ENCODE measurements around the gene VPS37D. TPM values are rescaled to one million over a fixed set of nuclear protein-coding genes. Genes with fewer than 3 reads are reported as not detected.

The VPS37D gene
- total RNA-seq, 1 experiment from 2014 or later, result 8.3 TPM

GRCh38 chr7:73681031-73681430 lies 13.4 kb downstream of the VPS37D start:
- Histone ChIP-seq H3K4me1 (replicated peaks; ENCODE audit: insufficient read depth) (peaks cover 17% of the 10 kb centered on the region), H4K20me1 (ENCODE audit: insufficient read depth) (peaks cover 4% of the 10 kb centered on the region; the same call in 1 of the 2 replicates), H3K4me2 (peak overlapping the region; percentile 99), H3K9me3 (ENCODE audit: insufficient read depth, low read depth) (no peaks in the 10 kb centered on the region), H3F3A (ENCODE audit: insufficient read depth, low read depth) (peaks cover 9% of the 10 kb centered on the region; the same call in 1 of the 2 replicates), H3K9me2 (ENCODE audit: insufficient read depth) (no peaks in the 10 kb centered on the region), H2AFZ (no peak overlapping the region), H3K79me2 (ENCODE audit: low read depth) (peaks cover 61% of the 10 kb centered on the region), H3K4me3 (peak overlapping the region; percentile 13; the same call in 1 of the 2 replicates), H3K36me3 (ENCODE audit: low read depth) (no peaks in the 10 kb centered on the region), H3K27ac (no peak overlapping the region), H3K27me3 (ENCODE audit: insufficient read depth, low read depth) (no peaks in the 10 kb centered on the region)
- POLR2A ChIA-PET (ENCODE audit: unreplicated experiment), result no interaction called here
- intact Hi-C loops (cut with micrococcal nuclease; ENCODE audit: unreplicated experiment), result no loop called here
- DNase-seq, result no peak
- no peak for TF ChIP-seq EZH2 (IDR thresholded peaks at IDR 0.05; ENCODE audit: low read depth)
- no peak for TF ChIP-seq CTCF (conservative IDR thresholded peaks at IDR 0.05)
- no TSS peak for BruUV-seq (replicated peaks)
- CTCF ChIA-PET, result interaction anchor here (0.7 kb wide), 1 partner anchor 72 kb away, joined by 3 read pairs; no protein-coding TSS in a partner anchor

- POLR2A ChIA-PET (ENCODE audit: unreplicated experiment), result no interaction called here
- Histone ChIP-seq H3K4me2 (peak overlapping the region; percentile 99), H2AFZ (peak overlapping the region; percentile 96), H3K9me3 (ENCODE audit: insufficient read depth, low read depth) (no peaks in the 10 kb centered on the region), H3K9me2 (ENCODE audit: insufficient read depth) (no peaks in the 10 kb centered on the region), H3K4me3 (peak overlapping the region; percentile 97), H3K27ac (peak overlapping the region; percentile 46), H3K4me1 (replicated peaks; ENCODE audit: insufficient read depth) (peaks cover 17% of the 10 kb centered on the region), H3K27me3 (ENCODE audit: insufficient read depth, low read depth) (no peaks in the 10 kb centered on the region), H3F3A (ENCODE audit: insufficient read depth, low read depth) (no peaks in the 10 kb centered on the region), H3K36me3 (ENCODE audit: low read depth) (no peaks in the 10 kb centered on the region), H4K20me1 (ENCODE audit: insufficient read depth) (peaks cover 4% of the 10 kb centered on the region; the same call in 1 of the 2 replicates), H3K79me2 (ENCODE audit: low read depth) (peaks cover 73% of the 10 kb centered on the region)
- TF ChIP-seq EZH2 (IDR thresholded peaks at IDR 0.05; ENCODE audit: low read depth) (no peak), CTCF (conservative IDR thresholded peaks at IDR 0.05) (no peak)
- BruUV-seq (replicated peaks), result no TSS peak
- intact Hi-C loops (cut with micrococcal nuclease; ENCODE audit: unreplicated experiment), result loop anchor here (1.0 to 2.0 kb wide), 2 partner anchors 24 to 32 kb away; no protein-coding TSS in a partner anchor
- DNase-seq, result no peak
- CTCF ChIA-PET, result no interaction called here
These were observed 15.1 kb downstream of the VPS37D start for GRCh38 chr7:73682745-73683055.

- intact Hi-C loops (cut with micrococcal nuclease; ENCODE audit: unreplicated experiment), result loop anchor here (1.0 to 2.0 kb wide), 2 partner anchors 23 to 32 kb away; no protein-coding TSS in a partner anchor
- no TSS peak for BruUV-seq (replicated peaks)
- H3K27me3 ChIP-seq (ENCODE audit: insufficient read depth, low read depth), result no peaks in the 10 kb centered on the region
- H3F3A ChIP-seq (ENCODE audit: insufficient read depth, low read depth), result no peaks in the 10 kb centered on the region
- H3K9me3 ChIP-seq (ENCODE audit: insufficient read depth, low read depth), result no peaks in the 10 kb centered on the region
- peak within 1 kb of the TSS; percentile 96 for H2AFZ ChIP-seq
- H3K9me2 ChIP-seq (ENCODE audit: insufficient read depth), result no peaks in the 10 kb centered on the region
- peak within 1 kb of the TSS; percentile 97 for H3K4me3 ChIP-seq
- peaks cover 2% of the 10 kb centered on the region; the same call in 1 of the 2 replicates for H3K36me3 ChIP-seq (ENCODE audit: low read depth)
- H3K4me2 ChIP-seq, result peak within 1 kb of the TSS; percentile 99
- H3K27ac ChIP-seq, result peak within 1 kb of the TSS; percentile 57
- peaks cover 17% of the 10 kb centered on the region for H3K4me1 ChIP-seq (replicated peaks; ENCODE audit: insufficient read depth)
- H3K79me2 ChIP-seq (ENCODE audit: low read depth), result peaks cover 73% of the 10 kb centered on the region
- TF ChIP-seq CTCF (conservative IDR thresholded peaks at IDR 0.05), result no peak
- no peak for TF ChIP-seq EZH2 (IDR thresholded peaks at IDR 0.05; ENCODE audit: low read depth)
- POLR2A ChIA-PET (ENCODE audit: unreplicated experiment), result no interaction called here
- DNase-seq, result peak; percentile 85 to 92
- H4K20me1 ChIP-seq (ENCODE audit: insufficient read depth), result peaks cover 4% of the 10 kb centered on the region; the same call in 1 of the 2 replicates
- CTCF ChIA-PET, result no interaction called here
These were observed 15.6 kb downstream of the VPS37D start, which contains the start of the genes BUD23 and DNAJC30 for GRCh38 chr7:73683056-73683787. Gene BUD23 (plus strand): TSS chr7:73683597. CDS start chr7:73683626, 29 bp downstream. Gene DNAJC30 (minus strand): TSS chr7:73683453. CDS start chr7:73683423, 30 bp downstream.

Measured in PC-9 (cell line).